Subcutaneous adipose tissue (tissue), 4 donors: ENCODE data around the gene POR. TPM values are rescaled to one million over a fixed set of nuclear protein-coding genes. Genes with fewer than 3 reads are reported as not detected.

Source experiments
- total RNA-seq, 4 donors: library from RNA; depleted of rRNA; stranded (reverse); fragments of >200 nt; gene quantifications; one replicate each; pipeline ENCODE4 v1.1.0, GENCODE V29; 2016
- TF ChIP-seq, protein P1 (sequence below): fragments of 450-650 bp; IDR thresholded peaks from one replicate; pipeline ENCODE4 v1.5.1; 2016; ENCODE audit warnings: low read depth, mild to moderate bottlenecking, control low read depth, antibody characterized with exemption, moderate library complexity

Gene POR
- total RNA-seq, 4 donors from 2014 or later, result 72.2 to 107 (median 79.5) TPM

GRCh38 chr7:75995996-75996395 lies 81.0 kb downstream of the POR start:
- TF ChIP-seq, protein P1, sequence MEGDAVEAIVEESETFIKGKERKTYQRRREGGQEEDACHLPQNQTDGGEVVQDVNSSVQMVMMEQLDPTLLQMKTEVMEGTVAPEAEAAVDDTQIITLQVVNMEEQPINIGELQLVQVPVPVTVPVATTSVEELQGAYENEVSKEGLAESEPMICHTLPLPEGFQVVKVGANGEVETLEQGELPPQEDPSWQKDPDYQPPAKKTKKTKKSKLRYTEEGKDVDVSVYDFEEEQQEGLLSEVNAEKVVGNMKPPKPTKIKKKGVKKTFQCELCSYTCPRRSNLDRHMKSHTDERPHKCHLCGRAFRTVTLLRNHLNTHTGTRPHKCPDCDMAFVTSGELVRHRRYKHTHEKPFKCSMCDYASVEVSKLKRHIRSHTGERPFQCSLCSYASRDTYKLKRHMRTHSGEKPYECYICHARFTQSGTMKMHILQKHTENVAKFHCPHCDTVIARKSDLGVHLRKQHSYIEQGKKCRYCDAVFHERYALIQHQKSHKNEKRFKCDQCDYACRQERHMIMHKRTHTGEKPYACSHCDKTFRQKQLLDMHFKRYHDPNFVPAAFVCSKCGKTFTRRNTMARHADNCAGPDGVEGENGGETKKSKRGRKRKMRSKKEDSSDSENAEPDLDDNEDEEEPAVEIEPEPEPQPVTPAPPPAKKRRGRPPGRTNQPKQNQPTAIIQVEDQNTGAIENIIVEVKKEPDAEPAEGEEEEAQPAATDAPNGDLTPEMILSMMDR, result no peak

GRCh38 chr7:75996476-75996875 lies 81.5 kb downstream of the POR start:
- TF ChIP-seq, protein P1, result no peak

- TF ChIP-seq, protein P1, result no peak
Observed at GRCh38 chr7:75998038-75998437, 83.1 kb downstream of the POR start.

DNA sequence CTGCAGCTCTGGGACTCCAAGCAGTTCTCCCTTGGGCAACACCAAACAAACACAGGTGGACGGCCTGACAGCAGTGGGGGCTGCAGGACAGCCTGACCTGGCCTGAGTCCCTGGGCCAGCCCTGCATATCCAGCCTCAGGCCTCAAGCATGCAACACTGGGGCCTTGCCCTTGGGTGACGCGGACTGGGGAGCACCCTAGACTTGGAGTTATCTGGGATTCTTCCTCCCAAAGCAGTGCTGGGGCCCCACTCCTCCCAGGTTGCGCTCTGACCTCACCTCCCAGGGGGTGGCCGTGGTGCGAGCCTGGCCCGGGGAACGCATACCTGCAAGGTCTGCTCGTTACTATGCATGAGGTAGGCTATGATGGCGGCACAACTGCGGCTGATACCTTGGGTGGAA lies 85.6 kb downstream of the POR start:
- TF ChIP-seq, protein P1, result no peak

DNA sequence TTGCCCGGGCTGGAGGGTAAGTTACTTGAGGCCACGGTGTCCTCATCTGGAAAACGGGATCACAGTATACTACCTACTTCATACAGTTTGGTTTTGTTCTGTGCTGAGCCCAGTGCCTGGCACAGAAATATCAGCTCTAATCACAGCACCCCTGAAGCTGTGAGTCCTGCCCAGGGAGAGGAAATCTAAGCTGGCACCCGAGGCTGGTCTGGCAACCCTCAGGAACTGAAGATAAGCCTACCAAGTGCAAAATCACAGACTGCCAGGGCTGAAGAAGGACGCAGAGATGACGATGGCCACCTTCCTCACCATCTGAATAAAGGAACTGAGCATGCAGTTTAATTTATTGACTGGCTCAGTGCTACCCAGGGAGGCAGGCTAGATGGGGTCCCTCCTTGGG lies 87.2 kb downstream of the POR start:
- TF ChIP-seq, protein P1, result no peak

DNA sequence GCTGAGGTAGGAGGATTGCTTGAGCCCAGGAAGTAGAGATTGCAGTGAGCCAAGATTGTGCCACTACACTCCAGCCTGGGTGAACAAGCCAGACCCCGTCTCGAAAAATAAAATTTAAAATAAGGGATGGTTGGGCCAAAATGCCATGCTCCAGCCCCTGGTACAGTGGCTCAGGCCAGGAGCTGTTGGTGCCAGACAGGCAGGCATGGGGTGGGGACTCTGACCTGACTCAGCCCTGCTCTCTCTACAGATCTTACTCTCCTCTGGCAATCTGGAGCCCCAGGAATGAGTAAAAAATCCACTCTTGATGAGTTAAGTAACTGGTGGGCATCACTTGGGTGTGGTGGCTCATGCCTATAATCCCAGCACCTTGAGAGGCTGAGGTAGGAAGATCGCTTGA lies 87.9 kb downstream of the POR start:
- TF ChIP-seq, protein P1, result no peak

- TF ChIP-seq, protein P1, result no peak
Observed at GRCh38 chr7:76003351-76003750, 88.4 kb downstream of the POR start.
